Measurements from ENCODE around the gene KCTD11.

The KCTD11 gene

DNA sequence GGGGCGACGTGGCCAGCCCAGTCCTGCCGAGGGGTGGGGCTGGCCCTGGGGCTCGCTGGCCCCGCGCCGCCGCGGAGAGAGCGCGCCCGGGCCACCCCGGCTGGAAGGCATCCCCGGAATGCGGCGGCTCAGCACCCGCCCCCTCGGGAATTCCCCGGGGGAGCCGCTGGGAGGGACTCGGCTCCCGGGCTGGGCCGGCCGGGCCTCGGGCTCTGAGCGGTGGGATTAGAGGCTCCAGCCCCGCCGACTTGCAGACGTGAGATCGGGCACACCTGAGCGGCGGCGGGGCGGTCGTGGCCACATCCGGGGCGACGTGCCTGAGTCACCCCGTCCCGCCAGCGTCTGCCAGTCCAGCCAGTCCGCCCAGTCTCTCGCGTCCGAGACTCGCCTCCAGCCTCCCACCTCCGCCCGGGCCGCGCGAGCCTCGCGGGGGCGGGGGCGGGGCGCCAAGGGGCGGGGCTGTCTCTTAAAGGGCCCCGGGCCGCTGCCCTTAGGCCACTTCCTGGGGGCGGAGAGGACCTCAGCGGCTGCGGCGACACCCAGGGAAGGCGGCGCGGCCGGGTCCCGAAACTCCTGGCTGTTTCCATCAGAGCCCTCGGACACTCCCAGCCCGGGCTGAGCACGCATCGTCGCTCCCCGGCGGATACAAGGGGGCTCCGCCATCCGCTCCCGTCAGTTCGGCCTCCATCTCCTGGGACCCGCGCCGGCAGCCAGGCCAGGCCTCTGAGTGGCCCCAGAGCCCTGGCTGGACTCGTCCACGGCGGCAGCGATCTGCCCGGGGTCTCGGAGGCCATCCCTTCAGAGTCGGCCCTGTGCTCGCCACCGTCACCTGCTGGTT, at the start of gene KCTD11:
Gene KCTD11 (plus strand): TSS at position 498 of the 838 bp plus-strand sequence.
- DNase-seq (ENCODE audit: low spot score) (peak; percentile 94), FAIRE-seq (no peak)

DNA sequence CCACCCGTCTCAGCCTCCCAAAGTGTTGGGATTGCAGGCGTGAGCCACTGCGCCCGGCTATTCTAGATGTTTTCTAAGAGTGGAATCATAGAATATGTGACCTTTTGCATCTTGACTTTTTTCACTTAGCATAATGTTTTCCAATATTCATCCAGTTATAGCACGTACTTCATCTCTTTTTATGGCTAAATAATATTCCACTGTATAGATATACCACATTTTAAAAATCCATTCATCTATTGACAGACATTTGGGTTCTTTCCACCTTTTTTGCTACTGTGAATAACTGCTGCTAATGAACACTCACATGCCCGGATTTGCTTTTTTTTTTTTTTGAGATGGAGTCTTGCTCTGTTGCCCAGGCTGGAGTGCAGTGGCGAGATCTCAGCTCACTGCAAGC, 47.8 kb upstream of the KCTD11 start:
- DNase-seq (ENCODE audit: low spot score): no peak
- FAIRE-seq: no peak

DNA sequence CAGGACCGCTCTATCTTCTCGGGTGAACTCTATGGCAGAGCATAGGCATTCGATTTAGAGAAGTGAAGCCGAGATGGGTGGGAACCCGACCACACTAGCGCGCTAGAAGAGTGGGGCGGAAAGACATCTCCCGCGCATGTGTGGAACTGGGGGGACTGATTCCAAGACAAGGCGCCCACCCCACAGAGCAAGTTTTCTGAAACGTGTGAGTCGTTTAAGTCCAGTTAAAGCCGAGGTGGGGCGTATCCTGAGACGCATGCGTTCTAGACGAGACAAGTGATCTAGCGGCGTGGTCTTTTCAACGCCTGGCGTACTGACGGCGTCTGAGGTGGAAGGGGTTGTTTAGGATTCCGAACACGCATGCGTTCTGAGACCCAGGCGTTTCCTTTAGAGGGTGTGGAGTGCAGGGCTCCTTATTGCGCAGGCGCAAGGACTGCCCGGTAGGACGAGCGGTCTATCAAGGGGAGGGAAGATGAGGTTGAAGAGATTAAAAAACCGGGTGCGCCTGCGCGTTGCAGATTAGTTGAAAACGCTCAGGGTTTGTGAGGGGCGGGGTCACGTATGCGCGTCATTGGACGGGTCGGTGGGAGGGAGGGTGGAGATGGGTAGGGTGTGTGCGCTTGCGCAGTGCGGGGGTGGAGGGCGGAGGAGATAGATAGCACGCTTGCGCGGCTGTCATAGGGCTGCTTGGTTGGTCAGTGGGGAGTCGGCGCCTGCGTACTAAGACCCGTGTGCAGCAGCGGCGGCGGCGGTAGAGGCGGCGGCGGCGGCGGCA, 44.9 kb upstream of the KCTD11 start, which contains the start of gene EIF5A:
Gene EIF5A (plus strand): TSS at position 718 of the 775 bp plus-strand sequence. CDS start 2,008 bp downstream, outside the sequence.
- FAIRE-seq (peak; percentile 90), DNase-seq (ENCODE audit: low spot score) (peak; percentile 99)

DNA sequence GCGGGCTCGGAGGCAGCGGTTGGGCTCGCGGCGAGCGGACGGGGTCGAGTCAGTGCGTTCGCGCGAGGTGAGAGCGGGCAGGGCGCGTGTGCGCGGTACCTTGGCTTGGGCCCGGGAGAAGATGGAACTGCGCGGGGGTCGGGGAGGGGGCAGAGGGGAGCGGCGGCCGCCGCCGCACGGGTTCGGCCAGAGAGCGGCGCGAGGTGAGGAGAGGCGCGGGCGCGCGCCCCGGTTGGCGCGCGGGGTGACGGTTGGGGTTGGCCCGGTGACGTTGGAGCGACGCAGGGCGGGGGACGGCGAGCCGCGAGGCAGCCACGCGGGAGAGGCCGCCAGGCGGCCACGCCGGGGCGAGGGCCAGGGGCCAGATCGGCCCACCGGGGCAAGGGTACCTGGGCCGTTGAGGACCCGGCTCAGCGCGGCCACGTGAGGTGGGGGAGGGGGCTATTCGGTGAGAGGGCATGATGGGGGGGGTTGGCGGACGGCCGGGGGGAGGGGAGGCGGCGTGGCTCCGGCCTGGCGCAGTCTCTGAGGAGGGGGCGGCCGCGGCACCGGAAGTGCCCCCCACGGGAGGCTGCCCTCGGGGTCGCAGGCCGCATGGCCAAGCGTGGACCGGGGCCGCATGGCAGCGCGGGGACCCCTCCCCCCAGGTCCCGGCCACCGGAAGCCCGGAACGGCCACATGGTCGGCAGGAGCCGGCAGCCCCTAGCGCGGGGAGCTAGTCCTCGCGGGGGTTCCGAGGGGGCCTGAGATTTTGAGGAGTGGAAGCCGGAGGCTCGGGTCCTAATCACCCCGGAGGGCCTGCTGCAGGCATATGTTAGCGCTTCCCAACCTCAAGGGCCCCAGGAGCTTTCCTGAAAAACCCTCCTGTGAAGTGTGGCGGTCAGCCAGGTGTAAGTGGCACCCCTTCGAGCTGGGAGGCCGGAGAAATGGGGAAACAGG, 44.0 kb upstream of the KCTD11 start:
- FAIRE-seq (no peak), DNase-seq (ENCODE audit: low spot score) (no peak)

DNA sequence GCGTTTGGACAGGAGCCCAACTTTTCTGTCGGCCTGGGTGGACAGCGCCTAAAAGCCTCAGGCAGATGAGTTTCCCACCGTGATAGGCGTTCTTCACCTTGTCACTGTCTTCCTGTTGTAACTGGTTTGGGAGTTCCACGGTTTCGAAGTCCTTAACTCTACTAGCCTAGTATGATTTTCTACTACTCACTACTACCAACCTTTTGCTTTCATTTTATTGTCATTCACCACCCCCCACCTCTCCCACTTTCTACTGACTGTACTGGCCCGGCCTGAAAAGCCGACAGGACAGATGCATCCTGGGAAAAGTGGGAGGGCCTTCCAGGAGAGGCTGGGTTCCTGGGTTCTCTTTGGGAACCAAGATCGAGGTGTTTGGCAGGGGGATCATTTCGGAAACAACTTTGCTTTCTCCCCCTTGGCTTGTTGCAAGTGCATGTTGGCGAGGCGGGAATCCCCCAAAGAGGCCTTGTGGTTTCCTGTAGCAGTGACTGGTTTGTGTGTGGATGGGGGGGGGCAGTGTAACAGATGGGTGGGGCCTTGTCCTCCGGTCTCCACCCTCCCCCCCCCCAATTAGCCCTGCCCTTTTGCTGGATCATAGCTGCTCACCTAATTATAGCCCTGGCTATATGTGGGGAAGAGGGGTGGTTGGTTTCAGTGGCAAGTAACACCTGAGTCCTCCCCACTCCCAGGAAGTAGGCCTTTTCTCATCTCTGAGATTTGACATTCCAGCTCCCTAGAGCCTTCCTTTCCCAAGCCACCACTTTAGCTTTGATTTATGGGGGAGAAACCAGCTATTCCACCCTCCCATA, 43.1 kb upstream of the KCTD11 start:
- FAIRE-seq (peak; percentile 24), DNase-seq (ENCODE audit: low spot score) (peak; percentile 64)

DNA sequence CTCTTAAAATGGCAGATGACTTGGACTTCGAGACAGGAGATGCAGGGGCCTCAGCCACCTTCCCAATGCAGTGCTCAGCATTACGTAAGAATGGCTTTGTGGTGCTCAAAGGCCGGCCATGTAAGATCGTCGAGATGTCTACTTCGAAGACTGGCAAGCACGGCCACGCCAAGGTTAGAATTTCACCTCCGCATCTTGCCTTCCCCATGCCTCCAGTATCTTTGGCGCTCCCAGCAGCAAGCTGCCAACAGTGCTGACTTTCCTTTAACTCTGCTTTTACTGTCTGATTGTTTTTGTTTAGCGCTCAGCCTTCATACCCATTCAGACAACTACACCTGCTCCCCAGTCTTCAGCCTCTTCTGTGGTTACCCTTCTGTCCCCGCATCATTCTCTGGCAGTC, 42.3 kb upstream of the KCTD11 start:
- no peak for DNase-seq (ENCODE audit: low spot score)
- no peak for FAIRE-seq

DNA sequence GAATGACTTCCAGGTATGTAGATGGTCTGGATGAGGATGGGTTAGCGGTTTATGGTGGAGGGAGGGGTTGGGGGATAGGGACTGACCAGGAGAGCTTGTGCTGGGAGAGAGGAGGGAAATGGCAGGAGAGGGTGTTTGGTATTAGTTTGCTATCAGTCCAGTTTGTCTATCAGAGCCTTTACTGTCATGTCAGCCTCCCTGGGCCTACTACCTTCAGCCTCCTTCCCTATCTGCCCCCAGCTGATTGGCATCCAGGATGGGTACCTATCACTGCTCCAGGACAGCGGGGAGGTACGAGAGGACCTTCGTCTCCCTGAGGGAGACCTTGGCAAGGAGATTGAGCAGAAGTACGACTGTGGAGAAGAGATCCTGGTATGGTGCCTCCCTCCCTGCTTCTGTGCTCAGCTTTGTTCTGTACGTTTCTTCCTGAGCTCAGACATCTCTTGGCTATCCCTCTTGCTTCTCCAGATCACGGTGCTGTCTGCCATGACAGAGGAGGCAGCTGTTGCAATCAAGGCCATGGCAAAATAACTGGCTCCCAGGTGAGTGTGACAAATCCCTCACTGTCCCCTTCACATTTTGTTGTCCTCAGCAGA, 40.8 kb upstream of the KCTD11 start:
- no peak for FAIRE-seq
- DNase-seq (ENCODE audit: low spot score): no peak

DNA sequence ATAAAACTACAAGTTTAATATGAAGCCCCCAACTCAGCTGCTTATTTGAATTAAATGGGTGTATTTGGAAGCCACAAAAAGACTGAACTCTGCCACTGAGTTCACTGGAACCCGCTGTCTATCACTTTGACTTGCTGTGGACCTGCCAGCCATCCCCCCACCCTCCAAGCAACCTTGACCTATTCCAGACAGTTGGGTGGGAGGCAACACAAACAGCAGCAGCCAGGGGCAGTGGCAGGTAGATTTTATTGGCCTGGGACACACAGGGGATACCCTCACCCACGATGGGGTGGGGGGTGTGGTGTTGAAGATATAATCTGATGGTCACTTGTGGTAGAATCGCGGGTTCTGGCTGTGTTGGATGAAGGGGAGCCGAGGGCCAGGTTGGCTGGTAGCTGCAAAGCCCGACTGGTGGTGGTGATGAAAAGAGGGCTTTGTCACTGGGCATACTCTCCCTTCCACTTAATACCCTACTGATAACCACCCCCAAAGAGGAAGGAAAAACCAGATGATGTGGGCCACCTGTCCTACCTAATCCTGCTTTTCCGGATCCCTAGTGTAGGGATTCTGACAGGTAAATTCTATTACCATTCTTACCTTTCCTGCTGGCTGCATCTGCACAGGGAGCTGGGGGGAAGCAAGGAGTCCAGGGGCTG, 39.4 kb upstream of the KCTD11 start:
- FAIRE-seq (no peak), DNase-seq (ENCODE audit: low spot score) (no peak)

DNA sequence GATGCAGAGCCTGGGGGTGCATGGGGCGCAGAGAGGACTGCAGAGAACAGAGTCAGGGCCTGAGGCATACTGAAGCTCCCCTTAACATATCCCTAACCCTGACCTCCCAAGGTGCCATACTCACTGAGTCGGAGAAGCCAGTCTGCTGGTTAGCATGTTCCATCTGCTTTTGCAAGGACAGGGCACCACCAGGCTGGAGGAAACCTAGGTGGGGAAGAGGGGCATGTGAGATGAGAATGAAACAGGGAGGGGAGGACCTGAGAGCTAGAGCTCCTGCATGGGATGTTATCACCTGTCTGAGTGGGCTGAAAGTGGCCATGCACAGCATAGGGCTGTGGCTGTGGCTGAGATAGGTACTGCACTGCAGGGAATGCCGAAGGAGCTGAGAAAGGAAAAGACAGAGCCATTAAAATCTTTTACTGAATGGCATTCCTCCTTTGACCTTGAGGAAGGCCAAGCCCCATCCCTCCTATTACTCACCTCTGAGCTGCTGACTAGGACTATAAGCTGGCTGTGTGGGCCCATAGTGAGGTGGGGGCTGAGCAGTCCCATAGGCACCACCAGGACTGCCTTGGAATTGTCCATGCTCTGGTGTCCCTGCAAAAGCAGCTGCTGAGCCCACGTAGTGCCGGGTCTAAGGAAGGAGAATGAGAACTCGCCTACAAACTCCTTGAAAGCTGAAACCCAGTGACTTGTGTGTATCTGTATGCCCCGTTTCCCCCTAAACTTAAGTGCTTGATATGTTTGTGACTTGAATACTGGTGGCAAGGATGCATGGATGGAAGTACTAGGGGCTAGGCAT, 38.7 kb upstream of the KCTD11 start:
- DNase-seq (ENCODE audit: low spot score): peak; percentile 43
- FAIRE-seq: no peak

DNA sequence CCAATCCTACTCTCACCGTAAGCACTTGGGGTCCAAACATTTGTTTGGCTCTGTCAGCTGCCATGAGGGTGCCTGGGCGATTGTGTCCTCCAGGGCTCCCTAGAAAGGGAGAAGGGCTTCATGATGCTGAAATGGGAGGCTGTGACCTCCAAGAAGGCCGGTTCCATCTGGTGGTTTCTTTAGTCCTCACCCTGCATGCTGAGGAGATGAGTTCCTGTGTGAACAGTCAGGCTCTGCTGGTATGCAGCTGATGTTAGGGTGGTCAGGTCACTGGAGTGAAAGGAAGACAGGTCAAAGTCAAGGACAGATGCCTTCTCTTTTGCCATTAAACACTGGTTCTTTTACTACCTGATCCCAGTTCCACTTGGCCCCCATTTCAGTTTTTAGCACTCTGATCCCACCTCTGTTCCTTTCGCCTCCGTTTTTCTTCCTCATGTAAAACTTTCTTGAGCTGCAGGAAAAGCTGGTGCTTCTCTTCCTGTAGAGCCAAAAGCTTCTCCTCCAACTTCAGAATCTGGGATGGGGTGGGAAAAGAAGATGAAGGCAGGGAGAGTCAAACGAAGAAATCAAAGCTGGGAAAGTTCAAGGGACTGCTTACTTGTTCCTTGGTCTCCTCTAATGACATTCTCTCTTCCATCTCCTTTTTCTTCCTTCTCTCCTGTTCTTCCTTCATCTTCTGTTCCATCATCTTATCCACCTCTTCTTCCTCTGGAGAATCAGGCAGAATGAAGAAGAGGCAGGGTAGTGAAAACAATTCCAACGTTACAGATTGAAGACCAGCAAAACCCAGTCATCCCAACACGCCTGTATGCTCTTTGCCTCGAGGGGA, 37.9 kb upstream of the KCTD11 start:
- DNase-seq (ENCODE audit: low spot score) (peak; percentile 41), FAIRE-seq (no peak)

DNA sequence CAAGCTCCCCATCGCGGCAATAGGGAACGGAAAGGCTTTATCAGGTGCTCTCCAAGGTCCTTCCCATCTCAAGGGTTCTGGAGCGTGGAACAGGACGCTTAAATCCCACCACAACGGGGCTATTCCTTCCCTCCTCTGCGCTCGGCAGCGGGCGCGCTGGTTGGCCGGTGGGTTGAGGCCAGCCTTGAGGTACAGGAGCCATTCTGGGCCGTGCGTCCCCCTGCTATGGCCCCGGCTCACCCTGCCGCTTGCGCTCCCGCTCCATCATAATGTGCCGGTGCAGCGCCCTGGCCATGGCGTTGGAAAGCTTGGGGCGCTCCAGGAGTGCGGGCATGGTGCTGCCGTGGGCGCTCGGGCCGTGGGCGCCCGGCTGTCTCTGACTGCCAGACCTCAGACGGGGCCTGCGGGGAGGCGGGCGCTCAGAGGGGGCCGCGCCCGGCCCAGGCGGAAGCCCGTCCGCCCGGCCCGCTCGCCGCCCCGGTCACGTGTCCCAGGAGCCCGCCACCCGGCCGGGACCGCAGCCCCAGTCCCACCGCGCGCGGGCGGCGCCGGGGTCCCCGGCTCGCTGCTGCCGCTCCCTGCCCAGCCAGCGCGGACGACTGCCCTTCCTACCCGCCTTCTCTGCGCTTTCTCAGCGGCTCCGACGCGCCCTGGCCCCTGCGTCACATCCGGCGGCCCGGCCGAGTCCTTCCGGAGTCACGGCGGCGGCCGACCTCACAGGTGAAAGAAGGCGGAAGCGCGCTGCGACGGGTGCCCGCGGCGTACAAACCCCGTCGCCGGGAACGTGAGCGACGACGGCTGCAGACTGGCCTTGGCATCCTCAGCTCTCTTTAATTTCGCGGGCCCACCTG, 37.0 kb upstream of the KCTD11 start, which contains the start of gene GPS2:
Gene GPS2 (minus strand): TSS at position 642 of the 851 bp plus-strand sequence. CDS start 308 bp downstream, at position 334.
- peak; percentile 57 for DNase-seq (ENCODE audit: low spot score)
- FAIRE-seq: no peak

DNA sequence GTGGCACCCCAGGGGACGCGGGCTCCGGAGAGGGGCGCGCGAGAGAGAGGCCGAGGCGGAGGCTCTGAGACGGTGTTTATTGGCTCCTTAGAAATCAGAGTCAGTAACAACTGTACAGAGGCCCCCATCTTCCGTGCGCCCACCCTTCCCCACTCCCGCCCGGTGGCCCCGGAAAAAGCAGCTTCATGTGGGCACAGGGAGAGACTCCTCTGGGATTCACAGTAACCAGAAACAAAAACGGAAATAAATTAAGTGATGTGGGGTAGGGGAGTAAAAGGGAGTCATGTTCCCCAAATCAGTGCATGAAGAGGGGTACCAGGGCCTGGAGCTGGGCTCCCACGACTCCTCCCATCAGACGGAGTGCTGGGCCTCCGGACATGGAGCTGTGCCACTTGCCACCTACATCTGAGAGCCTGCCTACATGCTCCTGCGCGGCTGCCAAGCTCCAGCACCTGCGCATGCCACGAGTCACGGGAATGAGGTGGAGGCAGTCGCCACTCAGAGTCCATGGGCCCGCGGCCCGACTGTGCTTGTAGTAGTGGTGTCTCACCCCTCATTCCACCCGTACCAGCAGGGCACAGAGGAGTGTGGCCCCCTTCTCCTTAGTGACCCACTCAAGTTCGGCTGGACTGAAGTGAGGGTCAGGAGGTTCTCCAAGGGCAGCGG, 36.3 kb upstream of the KCTD11 start:
- FAIRE-seq: no peak
- no peak for DNase-seq (ENCODE audit: low spot score)

DNA sequence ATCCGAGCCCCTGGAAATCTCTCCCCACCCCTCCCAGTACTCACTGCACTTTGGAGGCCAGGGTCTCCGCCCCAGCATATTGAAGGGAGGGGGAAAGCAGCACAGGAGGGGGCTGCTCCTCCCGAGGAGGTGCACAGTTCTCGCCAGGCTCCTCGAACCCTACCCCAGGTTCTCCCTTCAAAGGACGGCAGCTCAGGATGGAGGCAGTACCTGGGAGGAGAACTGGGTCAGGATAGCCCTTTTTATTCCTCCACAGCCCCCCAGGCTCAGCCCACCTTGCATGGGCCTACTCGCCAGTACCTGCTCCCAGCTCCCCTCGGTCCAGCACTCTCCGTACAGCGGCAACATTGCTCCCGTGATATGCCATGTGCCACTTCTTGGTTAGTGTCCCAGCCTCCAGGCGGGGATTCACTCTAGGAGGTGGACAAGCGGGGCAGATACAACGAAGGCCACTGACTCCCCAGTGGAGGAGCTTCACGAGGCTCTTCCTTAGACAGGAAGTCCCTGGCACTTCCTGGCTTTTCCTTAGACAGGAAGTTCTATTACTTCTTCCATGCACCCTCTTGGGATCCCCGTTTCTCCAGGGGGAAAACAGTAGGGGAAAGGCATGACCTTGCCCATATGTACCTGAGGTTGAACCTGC, 34.7 kb upstream of the KCTD11 start:
- FAIRE-seq (no peak), DNase-seq (ENCODE audit: low spot score) (no peak)

DNA sequence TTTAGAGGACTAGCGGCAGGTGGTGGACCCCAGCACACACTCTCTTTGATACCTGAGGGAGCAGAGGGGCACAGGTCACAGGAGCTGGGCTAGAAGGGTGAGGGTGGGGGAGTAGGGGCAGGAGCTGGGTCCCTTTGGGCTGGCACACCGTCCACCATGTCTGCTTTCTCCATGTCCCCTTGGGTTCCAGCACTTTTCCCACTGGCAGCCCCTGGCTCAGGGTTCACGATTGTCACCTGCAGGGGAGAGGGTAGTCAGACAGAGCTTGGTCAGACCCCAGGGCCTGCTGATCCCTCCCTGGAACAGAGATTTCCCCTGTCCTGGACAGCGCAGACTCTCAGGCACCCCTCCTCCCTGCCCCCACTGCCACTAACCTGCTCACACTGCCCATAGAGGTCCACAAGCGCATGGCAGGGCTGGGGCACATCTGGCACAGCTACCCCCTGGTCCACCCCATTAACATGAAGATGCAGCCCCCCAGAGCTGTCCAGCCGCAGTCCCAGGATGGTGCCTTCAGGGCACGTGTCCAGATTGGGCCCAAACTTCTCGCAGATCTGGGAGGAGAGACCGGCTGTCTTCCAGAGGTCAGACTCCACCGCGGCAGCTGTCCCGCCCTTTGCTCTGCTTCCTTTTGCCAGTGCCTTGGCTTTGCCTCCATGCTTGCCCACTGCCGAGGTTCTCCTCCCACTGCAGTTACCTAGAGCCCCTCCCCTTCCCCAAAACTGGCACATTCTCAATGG, 33.7 kb upstream of the KCTD11 start:
- no peak for DNase-seq (ENCODE audit: low spot score)

DNA sequence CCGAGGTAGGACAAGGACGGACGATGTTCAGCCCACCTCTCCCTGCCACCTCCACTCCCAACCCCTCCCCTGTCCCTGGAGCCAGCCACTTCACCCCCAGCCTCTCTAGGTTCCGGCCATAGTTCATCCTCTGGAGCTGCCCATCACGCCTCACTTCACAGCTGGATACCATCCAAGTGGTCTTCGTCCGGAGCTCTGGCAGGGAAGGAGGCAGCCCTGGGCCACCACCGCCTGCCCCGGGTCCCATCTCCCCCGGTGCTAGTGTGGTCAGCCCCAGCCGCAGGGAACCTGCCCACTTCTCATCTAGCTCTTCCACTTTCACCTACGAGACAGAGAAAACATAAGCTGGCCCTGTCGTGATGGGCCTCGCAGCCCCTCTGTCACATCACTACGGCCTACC, 30.5 kb upstream of the KCTD11 start:
- no peak for DNase-seq (ENCODE audit: low spot score)
- FAIRE-seq: no peak

More for the DNA sequence above, 33.7 kb upstream of the KCTD11 start:
- no peak for FAIRE-seq
